ENCODE results near the gene FGF18. TPM values are rescaled to one million over a fixed set of nuclear protein-coding genes. Genes with fewer than 3 reads are reported as not detected.
A peak's percentile ranks its signal among the peaks of the same experiment; 100 is the strongest.

The FGF18 gene
- total and polyA plus RNA-seq, 4 donors: 1.8 to 3.4 (median 2.5) TPM

GRCh38 chr5:171467107-171467506 is 47.7 kb downstream of the FGF18 start:
- Histone ChIP-seq H3K27me3 (ENCODE audit: control insufficient read depth in 3 of 3, insufficient read depth in 3 of 3, low read length in 2 of 3) (no peaks in the 10 kb centered on the region), H3K27ac (ENCODE audit: low read depth in 1 of 2, low read length in 1 of 2) (no peak overlapping the region), H3K4me3 (no peak overlapping the region), H3K36me3 (ENCODE audit: control insufficient read depth in 4 of 4, insufficient read depth in 4 of 4, low read length in 4 of 4) (no peaks in the 10 kb centered on the region), H3K4me1 (ENCODE audit: control insufficient read depth in 5 of 5, insufficient read depth in 5 of 5, low read length in 5 of 5) (no peaks in the 10 kb centered on the region), H3K9me3 (ENCODE audit: control insufficient read depth in 4 of 4, insufficient read depth in 3 of 4, low read length in 3 of 4) (peaks cover 0 to 2% (median 0%) of the 10 kb centered on the region in 4 donors), H3K9ac (ENCODE audit: insufficient read depth in 1 of 2, low read length in 2 of 2) (no peak overlapping the region)
- 89 to 96% methylated on average over 12 of the region's 12 CpGs for WGBS, 2 donors
- DNase-seq (no peak), ATAC-seq (ENCODE audit: insufficient read depth, low FRiP score) (no peak)
- no peak for TF ChIP-seq CTCF (IDR thresholded peaks at IDR 0.05; ENCODE audit: control extremely low read depth, extremely low read depth)

- Histone ChIP-seq H3K9me3 (ENCODE audit: control insufficient read depth in 4 of 4, insufficient read depth in 3 of 4, low read length in 3 of 4) (peaks cover 0 to 2% (median 0%) of the 10 kb centered on the region in 4 donors), H3K4me1 (ENCODE audit: control insufficient read depth in 5 of 5, insufficient read depth in 5 of 5, low read length in 5 of 5) (no peaks in the 10 kb centered on the region), H3K27me3 (ENCODE audit: control insufficient read depth in 3 of 3, insufficient read depth in 3 of 3, low read length in 2 of 3) (no peaks in the 10 kb centered on the region), H3K9ac (ENCODE audit: insufficient read depth in 1 of 2, low read length in 2 of 2) (no peak overlapping the region), H3K27ac (ENCODE audit: low read depth in 1 of 2, low read length in 1 of 2) (no peak overlapping the region), H3K4me3 (no peak overlapping the region), H3K36me3 (ENCODE audit: control insufficient read depth in 4 of 4, insufficient read depth in 4 of 4, low read length in 4 of 4) (no peaks in the 10 kb centered on the region)
- no peak for TF ChIP-seq CTCF (IDR thresholded peaks at IDR 0.05; ENCODE audit: control extremely low read depth, extremely low read depth)
- ATAC-seq (ENCODE audit: insufficient read depth, low FRiP score) (no peak), DNase-seq (no peak)
- 66 to 77% methylated on average over 4 of the region's 4 CpGs for WGBS, 2 donors
Observed at GRCh38 chr5:171469326-171469725, 49.9 kb downstream of the FGF18 start.

DNA sequence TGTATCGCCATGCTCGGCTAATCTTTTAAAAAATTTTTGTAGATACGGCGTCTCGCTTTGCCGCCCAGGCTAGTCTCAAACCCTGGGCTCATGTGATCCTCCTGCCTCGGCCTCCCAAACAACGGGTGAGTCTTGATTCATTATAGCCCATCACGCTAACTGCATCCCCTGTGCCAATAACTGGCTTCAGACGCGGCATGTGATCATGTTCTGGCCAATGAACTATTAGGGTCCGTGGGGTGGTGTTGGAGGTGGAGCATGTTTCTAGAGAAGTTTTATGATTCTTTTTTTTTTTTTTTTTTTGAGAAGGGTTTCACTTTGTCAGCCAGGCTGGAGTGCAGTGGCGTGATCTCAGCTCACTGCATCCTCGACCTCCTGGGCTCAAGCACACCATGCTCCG is 51.0 kb downstream of the FGF18 start:
- Histone ChIP-seq H3K27ac (ENCODE audit: low read depth in 1 of 2, low read length in 1 of 2) (no peak overlapping the region), H3K27me3 (ENCODE audit: control insufficient read depth in 3 of 3, insufficient read depth in 3 of 3, low read length in 2 of 3) (no peaks in the 10 kb centered on the region), H3K36me3 (ENCODE audit: control insufficient read depth in 4 of 4, insufficient read depth in 4 of 4, low read length in 4 of 4) (no peaks in the 10 kb centered on the region), H3K4me1 (ENCODE audit: control insufficient read depth in 5 of 5, insufficient read depth in 5 of 5, low read length in 5 of 5) (peaks cover 0 to 4% (median 0%) of the 10 kb centered on the region in 5 donors), H3K4me3 (no peak overlapping the region), H3K9ac (ENCODE audit: insufficient read depth in 1 of 2, low read length in 2 of 2) (no peak overlapping the region), H3K9me3 (ENCODE audit: control insufficient read depth in 4 of 4, insufficient read depth in 3 of 4, low read length in 3 of 4) (peaks cover 0 to 2% (median 0%) of the 10 kb centered on the region in 4 donors)
- no peak for ATAC-seq (ENCODE audit: insufficient read depth, low FRiP score)
- TF ChIP-seq CTCF (IDR thresholded peaks at IDR 0.05; ENCODE audit: control extremely low read depth, extremely low read depth): no peak
- 96% methylated on average over 15 of the region's 15 CpGs for WGBS, 2 donors
- no peak for DNase-seq

- Histone ChIP-seq H3K27me3 (ENCODE audit: control insufficient read depth in 3 of 3, insufficient read depth in 3 of 3, low read length in 2 of 3) (no peaks in the 10 kb centered on the region), H3K36me3 (ENCODE audit: control insufficient read depth in 4 of 4, insufficient read depth in 4 of 4, low read length in 4 of 4) (no peaks in the 10 kb centered on the region), H3K27ac (ENCODE audit: low read depth in 1 of 2, low read length in 1 of 2) (no peak overlapping the region), H3K4me3 (no peak overlapping the region), H3K9me3 (ENCODE audit: control insufficient read depth in 4 of 4, insufficient read depth in 3 of 4, low read length in 3 of 4) (no peaks in the 10 kb centered on the region), H3K9ac (ENCODE audit: insufficient read depth in 1 of 2, low read length in 2 of 2) (no peak overlapping the region), H3K4me1 (ENCODE audit: control insufficient read depth in 5 of 5, insufficient read depth in 5 of 5, low read length in 5 of 5) (peaks cover 0 to 7% (median 0%) of the 10 kb centered on the region in 5 donors)
- ATAC-seq (ENCODE audit: insufficient read depth, low FRiP score): no peak
- TF ChIP-seq CTCF (IDR thresholded peaks at IDR 0.05; ENCODE audit: control extremely low read depth, extremely low read depth): no peak
- WGBS, 2 donors: 82 to 86% methylated on average over 16 of the region's 16 CpGs
- peak; percentile 68 to 84 (median 81) for DNase-seq
Observed at GRCh38 chr5:171474230-171474813, 54.9 kb downstream of the FGF18 start.

Measured in lung (tissue), 12 donors.